M059J (cell line): ENCODE measurements around the gene AMMECR1. TPM values are rescaled to one million over a fixed set of nuclear protein-coding genes. Genes with fewer than 3 reads are reported as not detected.

ENCODE experiments used
- DNase-seq: peaks from one replicate; pipeline ENCODE4 v3.0.0-alpha.2; 2012; ENCODE audit warnings: low read depth
- total RNA-seq: library from RNA; depleted of rRNA; stranded (reverse); fragments of >200 nt; shearing (Covaris generic); gene quantifications from 2 replicates; pipeline ENCODE4 v1.2.3, GENCODE V29; 2014

Gene AMMECR1
- total RNA-seq, 1 experiment from 2014 or later = 29.5 TPM

DNA sequence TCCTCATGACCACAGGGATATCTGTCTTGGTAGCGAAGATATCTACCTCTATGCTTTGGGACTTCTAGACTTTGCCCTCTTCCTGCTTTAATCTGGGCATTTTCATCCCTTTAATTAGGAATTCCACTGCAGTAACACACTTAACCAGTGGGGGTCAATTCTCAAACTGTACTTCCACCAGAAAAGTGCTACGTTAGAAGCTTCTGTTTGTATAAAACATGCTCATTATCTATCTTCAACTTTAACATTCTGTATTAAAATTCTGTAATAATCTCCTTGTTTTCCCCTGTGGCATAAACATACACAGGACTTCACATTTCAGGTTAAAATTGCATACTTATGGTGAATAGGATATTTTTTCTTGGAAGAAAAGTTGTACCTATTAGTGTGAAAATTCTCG lies 105.6 kb downstream of the AMMECR1 start:
- DNase-seq = no peak

DNA sequence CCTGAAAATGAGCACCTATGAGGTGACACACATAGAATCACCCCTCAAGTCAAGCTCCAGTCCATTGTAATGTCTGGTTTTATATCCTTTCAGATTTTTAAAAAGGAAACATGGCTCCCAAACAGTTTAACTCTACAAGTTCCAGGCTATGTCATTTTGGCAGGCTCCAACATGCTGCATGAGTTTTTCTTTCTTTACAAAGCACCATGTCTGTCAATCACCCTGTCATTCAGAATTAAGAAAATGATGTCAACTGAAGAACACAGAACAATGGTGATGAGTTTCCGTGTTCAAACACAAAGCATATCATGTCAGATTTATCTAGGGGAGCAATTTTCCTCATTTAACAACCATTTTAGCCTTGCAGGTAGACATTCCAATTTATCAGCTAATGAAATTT lies 106.5 kb downstream of the AMMECR1 start:
- no peak for DNase-seq

DNA sequence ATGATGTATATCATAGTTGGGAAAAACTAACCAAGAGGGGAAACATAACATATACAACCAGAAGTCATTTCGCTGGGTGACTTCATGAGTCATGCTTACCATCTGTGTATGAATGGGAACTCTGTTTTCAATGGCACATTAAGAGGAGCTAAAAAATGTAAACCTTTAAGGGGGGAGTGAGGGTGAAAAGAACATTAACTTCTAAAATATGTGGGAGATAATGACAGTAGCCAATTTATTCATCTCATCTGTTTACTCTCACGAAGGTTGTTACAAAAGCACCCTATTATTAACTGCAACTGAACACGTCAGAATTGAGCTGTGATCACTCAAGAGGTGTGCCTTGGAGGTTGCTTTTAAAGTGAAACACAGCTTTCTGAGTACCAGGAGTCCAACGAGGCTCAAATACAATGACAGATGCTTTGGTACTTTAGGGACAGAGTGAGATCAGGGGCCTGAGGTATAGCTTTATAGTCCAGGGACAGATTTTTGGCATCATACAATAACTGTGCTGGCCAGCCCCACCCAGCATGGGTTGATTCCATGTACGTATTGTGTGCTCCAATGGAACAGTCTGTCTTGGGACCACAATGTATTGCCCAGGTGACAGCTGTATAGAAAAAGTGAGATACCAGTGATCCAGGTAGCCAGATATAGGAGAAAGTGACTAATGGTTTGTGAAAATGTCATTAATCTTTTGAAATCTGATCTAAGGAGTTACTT lies 107.3 kb downstream of the AMMECR1 start:
- peak; percentile 81 for DNase-seq

GRCh38 chrX:110208092-110208491 lies 109.8 kb downstream of the AMMECR1 start:
- DNase-seq = no peak

DNA sequence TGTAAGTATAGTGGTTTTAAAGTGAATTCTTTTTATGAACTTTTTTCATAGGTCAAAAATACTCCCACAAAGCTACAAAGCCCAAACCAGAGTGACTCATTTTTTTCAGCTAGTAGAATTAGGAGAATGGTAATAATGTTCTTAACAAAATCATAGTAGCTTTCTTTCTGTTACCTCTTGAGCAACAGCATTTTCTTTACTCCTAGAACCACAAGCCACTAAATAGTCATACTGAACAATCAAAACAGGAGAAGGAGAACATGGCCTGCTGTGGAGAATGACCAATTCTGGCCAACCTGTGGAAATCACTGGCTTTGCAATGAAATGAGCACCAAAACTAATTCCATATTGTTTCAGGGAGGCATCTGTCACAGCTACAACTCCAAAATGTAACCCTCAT lies 112.9 kb downstream of the AMMECR1 start:
- peak; percentile 85 for DNase-seq

DNA sequence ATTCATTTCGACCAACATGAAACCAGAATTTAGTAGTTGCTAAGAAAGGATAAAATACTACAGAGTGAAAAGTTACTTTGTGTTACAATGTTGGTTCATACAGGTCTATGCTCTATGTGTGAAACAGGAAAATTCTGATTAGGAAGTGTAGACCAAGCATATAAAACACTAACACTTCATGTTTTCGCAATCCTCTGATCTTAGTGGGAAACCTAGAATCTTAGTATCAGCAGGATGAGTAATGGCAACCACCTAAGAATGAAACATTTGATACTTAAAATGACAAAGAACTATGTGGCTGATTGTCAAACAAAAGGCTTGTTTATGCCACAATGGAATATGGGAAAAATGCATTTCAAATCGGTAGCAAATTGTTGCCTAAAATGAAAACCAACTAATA lies 116.1 kb downstream of the AMMECR1 start:
- peak; percentile 58 for DNase-seq

DNA sequence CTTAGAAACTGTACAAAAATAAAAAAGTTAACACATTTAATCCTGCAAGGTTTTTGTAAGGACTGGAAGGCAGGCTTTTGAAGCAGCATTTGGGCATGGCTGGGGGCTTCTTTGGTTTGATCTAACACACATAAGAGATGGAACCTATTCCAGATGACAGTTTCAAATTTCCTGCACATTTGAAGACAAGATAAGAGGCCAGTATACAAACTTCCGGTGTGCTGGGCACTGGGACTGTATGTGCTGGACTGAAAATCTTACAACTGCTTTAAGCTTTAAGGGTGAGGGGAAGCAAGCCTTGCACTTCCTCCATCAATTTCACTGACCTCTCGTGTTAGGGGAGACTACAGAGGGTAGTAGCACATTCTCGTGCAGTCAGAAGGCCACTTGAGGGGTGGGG lies 122.9 kb downstream of the AMMECR1 start:
- DNase-seq = no peak

GRCh38 chrX:110192516-110192915 lies 125.4 kb downstream of the AMMECR1 start:
- no peak for DNase-seq

DNA sequence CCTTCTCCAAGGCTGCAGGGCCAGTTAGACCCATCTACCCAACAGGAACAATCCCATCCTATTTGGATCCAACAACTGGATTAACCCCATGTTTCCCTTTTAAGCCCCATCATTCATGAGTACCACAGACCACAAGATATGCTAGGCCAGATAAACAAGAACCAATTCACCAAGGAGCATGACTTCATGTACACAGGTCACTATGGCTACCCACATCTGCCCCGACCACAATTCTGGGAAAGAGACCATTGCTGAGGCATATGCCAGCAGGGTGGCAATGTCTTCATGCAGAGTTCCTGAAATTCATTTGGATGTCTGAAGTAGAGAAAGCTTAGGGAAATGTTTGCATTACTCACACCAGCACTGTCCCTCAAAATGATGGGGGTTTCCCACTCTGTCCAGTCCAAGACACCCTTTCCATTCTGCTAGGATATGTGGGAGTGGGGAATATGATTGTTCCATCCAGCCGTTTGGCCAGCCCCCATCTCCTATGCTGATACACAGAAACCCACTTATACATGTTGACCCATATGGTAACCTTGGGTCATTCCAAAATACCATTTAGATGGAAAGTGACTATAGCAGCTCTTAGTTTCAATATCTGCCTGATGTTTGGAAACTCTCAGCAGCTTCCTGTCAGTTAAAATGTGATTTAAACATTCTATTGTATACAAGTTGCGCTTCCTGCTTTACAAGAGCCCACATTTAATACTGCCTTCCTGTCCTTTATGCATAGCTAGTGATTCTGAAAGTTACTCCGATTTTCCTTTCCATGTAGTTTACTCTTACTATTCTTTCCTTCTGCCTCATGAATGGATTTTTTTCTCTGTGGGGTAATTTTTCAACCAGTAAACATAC lies 129.0 kb downstream of the AMMECR1 start:
- peak; percentile 73 for DNase-seq

DNA sequence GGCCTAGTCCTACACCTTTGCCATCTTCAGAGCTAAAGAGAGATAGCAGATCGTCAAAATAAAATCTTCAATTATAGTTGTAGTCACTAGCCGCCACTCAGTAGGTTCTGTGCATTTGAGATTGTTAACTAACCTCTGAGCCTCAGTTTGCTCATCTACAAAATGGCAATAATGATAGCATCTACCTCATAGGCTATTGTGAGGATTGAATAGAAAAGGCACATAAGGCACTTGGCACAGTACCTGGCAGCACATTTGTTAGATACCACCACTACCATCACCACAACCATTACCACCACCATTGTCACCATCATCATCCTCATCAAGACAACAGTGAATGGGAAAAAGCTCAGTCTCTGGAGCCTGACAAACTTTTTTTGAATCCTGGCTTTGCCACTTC lies 134.6 kb downstream of the AMMECR1 start:
- DNase-seq = no peak

GRCh38 chrX:110182865-110183264 lies 135.0 kb downstream of the AMMECR1 start:
- peak; percentile 70 for DNase-seq

GRCh38 chrX:110182362-110182761 lies 135.5 kb downstream of the AMMECR1 start:
- DNase-seq = peak; percentile 72

- no peak for DNase-seq
These were observed 136.3 kb downstream of the AMMECR1 start for GRCh38 chrX:110181459-110182137.

GRCh38 chrX:110180928-110181310 lies 137.0 kb downstream of the AMMECR1 start:
- DNase-seq = peak; percentile 83

DNA sequence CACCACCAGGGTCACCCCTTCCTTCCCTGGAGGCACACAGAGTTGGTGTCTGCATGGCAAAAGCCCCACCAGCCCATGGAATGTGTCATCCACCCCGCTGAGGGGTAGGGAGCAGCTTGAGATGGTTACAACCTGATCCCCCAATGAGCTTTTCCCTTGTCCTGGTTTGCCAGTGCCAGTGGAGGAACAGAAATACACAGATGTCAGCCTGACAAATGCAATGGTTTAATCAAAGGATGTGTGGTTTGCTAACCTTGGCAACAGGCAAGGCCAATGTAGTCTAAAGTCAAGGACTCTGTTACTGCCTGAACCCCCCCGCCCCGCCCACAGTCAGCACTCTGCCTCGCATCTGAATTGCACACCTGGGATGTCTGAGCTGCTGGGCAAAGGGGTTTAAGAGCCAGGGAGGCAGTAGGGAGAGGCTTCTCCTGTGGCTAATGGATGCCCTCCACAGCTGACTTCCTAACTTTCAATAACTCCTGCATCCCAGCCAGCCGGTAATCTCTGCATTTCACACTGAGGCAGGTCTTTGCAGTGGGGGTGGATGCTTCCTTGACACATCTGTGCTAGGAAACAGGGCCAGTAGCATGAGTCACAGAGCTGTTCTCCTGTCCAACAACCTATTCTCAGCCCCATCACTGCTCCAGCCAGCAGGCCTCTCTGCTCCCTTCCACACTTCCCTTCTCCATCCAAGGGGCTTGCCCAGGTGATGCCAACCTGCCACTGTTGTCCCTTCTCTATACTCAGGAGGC lies 137.5 kb downstream of the AMMECR1 start:
- peak; percentile 89 for DNase-seq

GRCh38 chrX:110178179-110178865 lies 139.6 kb downstream of the AMMECR1 start:
- peak; percentile 50 for DNase-seq

DNA sequence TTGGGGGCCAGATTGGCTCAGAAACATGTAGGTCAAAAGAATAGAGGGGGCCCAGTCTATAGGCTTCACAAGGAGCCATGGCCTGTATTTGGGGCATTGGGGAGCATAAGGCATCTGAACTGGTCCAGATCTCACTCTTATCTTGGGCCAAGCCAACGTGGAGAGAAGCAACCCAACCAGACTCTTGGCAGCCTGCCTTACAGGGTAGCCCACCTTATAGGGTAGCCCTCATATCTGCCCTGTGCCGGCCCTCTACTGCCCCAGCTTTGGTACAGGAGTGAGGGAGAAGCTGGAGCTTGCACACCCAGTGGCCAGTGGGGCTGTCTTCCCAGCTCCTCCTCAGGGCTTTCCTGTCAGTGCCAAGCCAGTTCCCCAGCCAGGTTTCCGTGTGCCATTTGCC lies 142.2 kb downstream of the AMMECR1 start:
- no peak for DNase-seq

- no peak for DNase-seq
These were observed 142.7 kb downstream of the AMMECR1 start for GRCh38 chrX:110175146-110175545.

DNA sequence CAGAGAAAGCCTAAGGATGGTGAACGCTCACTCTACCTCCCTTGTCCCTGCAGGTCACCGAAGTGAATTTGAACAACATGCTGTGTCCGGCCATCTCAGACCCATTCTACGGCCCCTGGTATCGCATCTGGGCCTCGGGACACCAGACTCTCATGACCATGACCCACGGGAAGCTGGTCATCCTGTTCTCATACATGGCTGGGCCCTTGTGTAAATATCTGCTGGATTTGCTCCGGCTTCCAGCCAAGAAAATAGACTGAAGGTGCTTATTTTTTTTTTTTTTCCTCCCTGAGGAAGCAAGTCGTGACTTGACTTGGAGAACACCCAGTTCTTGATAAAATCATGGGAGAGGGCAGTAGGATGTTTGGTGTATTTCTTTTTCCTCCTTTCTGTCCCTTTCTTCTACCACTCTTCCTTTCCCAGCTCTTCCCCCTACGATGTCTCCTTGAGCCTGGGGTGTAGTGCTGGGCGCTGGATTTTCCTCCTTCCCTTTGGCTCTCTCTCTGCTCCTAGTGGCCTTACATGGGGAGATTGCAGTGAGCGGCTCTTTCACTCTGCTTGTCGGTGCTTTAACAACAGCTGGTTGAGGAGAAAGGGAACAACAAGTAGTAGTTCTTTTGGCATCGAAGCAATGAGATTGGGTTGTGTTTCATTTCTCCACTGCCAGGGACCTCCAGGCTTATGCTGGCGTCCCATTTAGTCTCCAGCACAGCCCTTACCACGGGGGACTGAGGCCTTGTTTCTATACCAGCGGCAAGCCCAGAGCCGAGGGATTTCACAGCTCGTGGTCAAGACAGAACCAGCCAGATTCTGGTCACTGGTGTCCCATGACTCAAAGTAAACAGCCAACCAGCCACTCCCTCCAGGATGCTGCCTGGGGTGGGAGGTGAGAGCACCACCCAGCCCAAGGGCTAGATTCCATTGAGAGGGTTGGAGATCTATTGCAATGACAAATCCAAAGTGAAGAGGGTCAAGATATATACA lies 144.4 kb downstream of the AMMECR1 start:
- DNase-seq = peak; percentile 61

DNA sequence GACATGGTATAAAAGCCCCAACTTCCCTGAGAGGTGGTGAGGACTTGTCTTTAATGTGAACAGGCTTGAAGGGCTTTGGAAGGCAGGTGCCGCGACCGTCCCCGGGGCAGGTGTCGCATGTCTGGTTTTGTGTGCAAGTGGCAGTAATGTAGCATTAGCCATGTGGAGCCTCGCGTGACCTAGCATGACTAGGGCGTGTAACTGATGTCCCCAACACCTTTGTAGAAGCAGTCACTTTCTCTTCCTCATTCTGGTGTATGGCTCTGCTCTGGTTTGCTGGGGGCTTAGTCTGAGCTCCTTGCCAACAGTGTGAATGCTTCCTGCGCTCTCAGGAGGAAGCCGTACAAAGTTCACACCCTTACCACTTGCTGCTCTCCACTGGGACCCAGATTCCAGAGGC lies 145.7 kb downstream of the AMMECR1 start:
- DNase-seq = no peak
